HG03139 (cell line): ENCODE measurements around the gene SEMA3B.
"Not testable (repeated sequence)": the region's sequence is repeated elsewhere in the genome, so short reads cannot be mapped to it uniquely, and the experiment has no call there.

Experiments used
- ATAC-seq: cut with Tn5 transposase; IDR thresholded peaks from one replicate; pipeline ENCODE4 v1.9.1; 2021; ENCODE audit not compliant: unreplicated experiment

SEMA3B gene

GRCh38 chr3:50271314-50271936 lies 2.5 kb downstream of the SEMA3B start:
- no peak for ATAC-seq

GRCh38 chr3:50272538-50272910 lies 3.6 kb downstream of the SEMA3B start:
- ATAC-seq = not testable (repeated sequence)

- ATAC-seq = peak; percentile 62
These were observed 4.2 kb downstream of the SEMA3B start for GRCh38 chr3:50272911-50273688.

GRCh38 chr3:50273689-50274065 lies 4.7 kb downstream of the SEMA3B start:
- no peak for ATAC-seq

GRCh38 chr3:50274371-50275104 lies 5.6 kb downstream of the SEMA3B start:
- no peak for ATAC-seq

DNA sequence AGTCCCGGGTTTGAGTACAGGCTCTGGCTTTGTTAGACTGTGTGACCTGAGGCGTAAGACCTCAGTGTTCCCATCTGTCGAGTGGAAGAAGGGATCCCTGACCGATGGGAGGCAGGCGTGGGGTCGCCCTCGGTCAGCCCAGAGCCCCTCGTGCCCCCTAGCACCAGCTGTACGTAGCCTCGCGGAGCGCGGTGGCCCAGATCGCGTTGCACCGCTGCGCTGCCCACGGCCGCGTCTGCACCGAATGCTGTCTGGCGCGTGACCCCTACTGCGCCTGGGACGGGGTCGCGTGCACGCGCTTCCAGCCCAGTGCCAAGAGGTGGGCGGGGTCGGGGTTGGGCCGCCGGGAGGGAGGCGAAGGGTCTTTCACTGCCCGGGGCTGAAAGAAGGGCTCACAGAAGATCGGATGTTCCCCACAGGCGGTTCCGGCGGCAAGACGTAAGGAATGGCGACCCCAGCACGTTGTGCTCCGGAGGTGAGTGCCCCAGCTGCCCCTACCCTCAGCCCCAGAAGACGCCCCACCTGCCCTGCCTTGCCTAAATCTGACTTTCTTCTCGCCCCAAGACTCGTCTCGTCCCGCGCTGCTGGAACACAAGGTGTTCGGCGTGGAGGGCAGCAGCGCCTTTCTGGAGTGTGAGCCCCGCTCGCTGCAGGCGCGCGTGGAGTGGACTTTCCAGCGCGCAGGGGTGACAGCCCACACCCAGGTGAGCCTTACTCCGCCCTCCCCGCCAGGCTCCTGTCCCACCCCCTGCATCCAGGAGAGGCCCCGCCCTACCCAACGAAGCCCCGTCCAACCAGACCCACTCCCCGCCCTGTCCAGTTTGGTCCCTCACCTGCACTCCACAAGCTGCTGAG lies 6.4 kb downstream of the SEMA3B start:
- ATAC-seq = no peak

GRCh38 chr3:50275996-50276761 lies 7.2 kb downstream of the SEMA3B start:
- no peak for ATAC-seq

GRCh38 chr3:50276762-50277101 lies 7.8 kb downstream of the SEMA3B start:
- no peak for ATAC-seq

- no peak for ATAC-seq
These were observed 9.4 kb downstream of the SEMA3B start for GRCh38 chr3:50278123-50278879.

DNA sequence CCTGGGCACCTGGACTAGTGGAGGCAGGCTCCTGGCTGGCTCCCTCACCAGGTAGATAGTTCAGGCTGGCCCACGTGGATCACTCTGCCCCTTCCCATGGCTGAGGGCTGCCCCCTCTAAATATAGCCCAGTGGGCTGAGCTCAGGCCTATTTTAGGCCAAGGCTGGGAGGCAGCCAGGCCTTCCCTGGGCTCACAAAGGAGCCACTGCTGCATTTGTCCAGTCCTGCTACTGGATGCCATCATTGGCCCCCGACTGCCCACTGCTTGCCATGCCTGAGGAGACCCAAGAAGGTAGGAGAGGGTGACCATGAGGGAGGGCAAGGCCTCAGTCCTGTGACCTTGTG lies 9.9 kb downstream of the SEMA3B start, which contains the start of gene LSMEM2:
LSMEM2 (plus strand) TSS at position 208 of the 345 bp plus-strand sequence; CDS start at position 235, 27 bp downstream.
- no peak for ATAC-seq

- no peak for ATAC-seq
These were observed 10.5 kb downstream of the SEMA3B start for GRCh38 chr3:50279255-50280016.

DNA sequence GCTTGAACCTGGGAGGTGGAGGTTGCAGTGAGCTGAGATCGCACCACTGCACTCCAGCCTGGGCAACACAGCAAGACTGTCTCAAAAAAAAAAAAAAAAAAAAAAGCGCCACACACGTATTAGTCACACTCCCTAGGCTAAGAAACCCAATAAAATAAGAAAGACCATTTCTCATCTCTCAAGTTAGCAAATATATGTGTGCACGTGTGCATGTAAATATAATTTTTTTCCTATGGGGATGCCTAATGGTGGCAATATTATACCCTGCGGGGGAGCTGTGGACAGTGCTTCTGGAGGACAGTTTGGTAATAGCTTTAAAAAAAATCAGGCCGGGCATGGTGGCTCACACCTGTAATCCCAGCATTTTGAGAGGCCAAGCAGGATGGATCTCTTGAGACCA lies 15.2 kb downstream of the SEMA3B start:
- not testable (repeated sequence) for ATAC-seq

GRCh38 chr3:50286322-50287227 lies 17.6 kb downstream of the SEMA3B start:
- ATAC-seq = no peak

DNA sequence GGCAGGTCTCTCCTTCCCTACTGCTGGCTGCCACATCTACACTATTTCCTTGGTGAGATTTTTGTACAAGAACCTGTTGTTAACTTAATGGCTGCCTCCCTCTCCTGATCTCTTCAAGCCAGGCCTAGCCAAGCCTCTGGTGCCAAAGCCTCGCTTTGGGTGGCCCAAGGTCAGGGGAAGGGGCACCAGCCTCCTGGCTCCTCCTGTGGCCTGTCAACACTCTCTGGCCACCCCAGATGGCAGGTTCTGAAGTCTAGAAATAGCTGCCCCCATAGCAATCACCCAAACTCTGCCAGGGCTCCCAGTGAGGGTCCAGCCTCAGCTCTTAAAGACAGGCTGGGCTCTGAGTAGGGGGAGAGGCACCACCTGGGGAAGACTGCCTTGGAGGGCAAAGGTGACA lies 18.3 kb downstream of the SEMA3B start:
- no peak for ATAC-seq

DNA sequence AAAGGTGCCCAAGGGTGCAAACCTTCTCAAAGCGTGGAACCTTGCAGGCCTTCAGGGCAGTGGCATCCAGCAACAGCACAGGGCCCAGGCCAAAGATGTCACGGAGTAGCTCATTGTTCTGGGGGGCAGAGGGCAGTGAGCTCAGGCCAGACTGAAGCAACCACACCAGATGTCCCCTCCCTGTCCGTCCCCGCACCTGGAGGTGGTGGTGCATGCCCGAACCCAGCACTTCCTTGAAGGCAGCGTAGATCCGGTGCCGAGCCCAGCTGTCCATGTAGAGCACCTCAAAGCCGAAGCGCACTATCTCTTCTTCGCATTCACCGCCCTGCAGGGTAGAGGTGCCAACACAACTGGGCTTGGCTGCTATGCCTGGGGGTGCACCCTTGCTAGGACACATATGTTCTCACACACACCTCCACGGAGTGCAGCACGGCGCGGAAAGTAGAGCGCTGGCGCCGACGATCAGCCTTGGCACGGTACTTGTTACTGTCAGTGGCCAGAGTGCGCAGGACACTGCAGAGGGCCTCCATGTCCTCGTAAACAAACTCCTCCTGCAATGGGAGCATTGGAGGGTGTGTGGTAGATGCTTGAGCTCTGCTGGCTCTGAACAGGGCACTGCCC lies 19.6 kb downstream of the SEMA3B start:
- ATAC-seq = no peak

DNA sequence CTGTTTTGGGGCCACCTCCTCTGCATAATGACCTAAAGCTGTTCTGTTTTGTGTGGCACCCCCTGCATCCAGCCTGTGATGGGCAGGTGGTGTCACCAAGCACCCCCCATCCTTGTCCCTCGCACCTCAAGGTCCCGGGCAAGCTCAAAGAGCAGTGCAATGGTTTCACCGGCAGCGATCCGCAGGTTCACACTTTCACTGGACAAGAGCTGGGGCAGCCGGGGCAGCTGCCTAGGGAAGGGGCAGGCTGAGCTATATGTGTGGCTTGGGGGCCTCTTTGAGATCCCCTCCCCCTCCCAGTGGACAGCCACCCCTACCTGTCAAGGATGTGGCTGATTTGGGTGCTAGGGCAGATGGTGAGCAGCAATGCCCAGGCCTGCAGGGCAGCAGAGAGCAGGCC lies 20.2 kb downstream of the SEMA3B start:
- no peak for ATAC-seq

- ATAC-seq = no peak
These were observed 21.3 kb downstream of the SEMA3B start for GRCh38 chr3:50290161-50290641.
